Nephron (organoid): ENCODE results near the gene SCT.

Experiments
- H3K27ac Mint-ChIP-seq, 3 experiments: 2 replicates each; pipeline ENCODE4 v1.8.0; 2020; ENCODE audit warnings: mixed read lengths in 3 of 3, mild to moderate bottlenecking in 2 of 3, moderate library complexity in 1 of 3
- H3K27me3 Mint-ChIP-seq: 2 replicates; pipeline ENCODE4 v1.8.0; 2021; ENCODE audit warnings: low read depth, mild to moderate bottlenecking, moderate library complexity, mixed read lengths
- H3K36me3 Mint-ChIP-seq: 2 replicates; pipeline ENCODE4 v1.8.0; 2020; ENCODE audit warnings: low read depth, mixed read lengths
- H3K4me1 Mint-ChIP-seq: 2 replicates; pipeline ENCODE4 v1.8.0; 2020; ENCODE audit warnings: mixed read lengths
- H3K4me3 Mint-ChIP-seq, 3 experiments: 2 replicates each; pipeline ENCODE4 v1.8.0; 2020; ENCODE audit warnings: mild to moderate bottlenecking in 3 of 3, mixed read lengths in 3 of 3, moderate library complexity in 2 of 3
- H3K9me3 Mint-ChIP-seq: 2 replicates; pipeline ENCODE4 v1.8.0; 2020; ENCODE audit warnings: mixed read lengths
- TF ChIP-seq, protein P1 (sequence below), 3 experiments: fragments of 200-600 bp; sonication (generic); IDR thresholded peaks; one replicate each; pipeline ENCODE4 v1.5.0; 2021; ENCODE audit warnings: antibody characterized with exemption in 3 of 3; ENCODE audit not compliant: unreplicated experiment in 3 of 3

The SCT gene

GRCh38 chr11:609341-609811 is 17.6 kb downstream of the SCT start:
- Mint-ChIP-seq H3K4me1 (peaks cover 9% of the 10 kb centered on the region), H3K36me3 (peaks cover 36% of the 10 kb centered on the region), H3K9me3 (no peaks in the 10 kb centered on the region), H3K27me3 (no peaks in the 10 kb centered on the region), H3K4me3 (no peak overlapping the region), H3K27ac (no peak overlapping the region)
- TF ChIP-seq, protein P1, sequence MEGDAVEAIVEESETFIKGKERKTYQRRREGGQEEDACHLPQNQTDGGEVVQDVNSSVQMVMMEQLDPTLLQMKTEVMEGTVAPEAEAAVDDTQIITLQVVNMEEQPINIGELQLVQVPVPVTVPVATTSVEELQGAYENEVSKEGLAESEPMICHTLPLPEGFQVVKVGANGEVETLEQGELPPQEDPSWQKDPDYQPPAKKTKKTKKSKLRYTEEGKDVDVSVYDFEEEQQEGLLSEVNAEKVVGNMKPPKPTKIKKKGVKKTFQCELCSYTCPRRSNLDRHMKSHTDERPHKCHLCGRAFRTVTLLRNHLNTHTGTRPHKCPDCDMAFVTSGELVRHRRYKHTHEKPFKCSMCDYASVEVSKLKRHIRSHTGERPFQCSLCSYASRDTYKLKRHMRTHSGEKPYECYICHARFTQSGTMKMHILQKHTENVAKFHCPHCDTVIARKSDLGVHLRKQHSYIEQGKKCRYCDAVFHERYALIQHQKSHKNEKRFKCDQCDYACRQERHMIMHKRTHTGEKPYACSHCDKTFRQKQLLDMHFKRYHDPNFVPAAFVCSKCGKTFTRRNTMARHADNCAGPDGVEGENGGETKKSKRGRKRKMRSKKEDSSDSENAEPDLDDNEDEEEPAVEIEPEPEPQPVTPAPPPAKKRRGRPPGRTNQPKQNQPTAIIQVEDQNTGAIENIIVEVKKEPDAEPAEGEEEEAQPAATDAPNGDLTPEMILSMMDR (IDR thresholded peaks at IDR 0.05; ENCODE audit: unreplicated experiment in 3 of 3), result no peak

GRCh38 chr11:608791-609251 is 18.2 kb downstream of the SCT start:
- H3K4me3 Mint-ChIP-seq, result no peak overlapping the region
- peaks cover 9% of the 10 kb centered on the region for H3K4me1 Mint-ChIP-seq
- peaks cover 42% of the 10 kb centered on the region for H3K36me3 Mint-ChIP-seq
- no peak overlapping the region for H3K27ac Mint-ChIP-seq
- TF ChIP-seq, protein P1 (IDR thresholded peaks at IDR 0.05; ENCODE audit: unreplicated experiment in 3 of 3), result no peak
- H3K27me3 Mint-ChIP-seq, result no peaks in the 10 kb centered on the region
- no peaks in the 10 kb centered on the region for H3K9me3 Mint-ChIP-seq

- Mint-ChIP-seq H3K27ac (no peak overlapping the region), H3K27me3 (no peaks in the 10 kb centered on the region), H3K9me3 (no peaks in the 10 kb centered on the region), H3K4me1 (peaks cover 9% of the 10 kb centered on the region), H3K36me3 (peaks cover 46% of the 10 kb centered on the region), H3K4me3 (no peak overlapping the region)
- TF ChIP-seq, protein P1 (IDR thresholded peaks at IDR 0.05; ENCODE audit: unreplicated experiment in 3 of 3), result no peak
Measured at GRCh38 chr11:607971-608659, 18.9 kb downstream of the SCT start.

DNA sequence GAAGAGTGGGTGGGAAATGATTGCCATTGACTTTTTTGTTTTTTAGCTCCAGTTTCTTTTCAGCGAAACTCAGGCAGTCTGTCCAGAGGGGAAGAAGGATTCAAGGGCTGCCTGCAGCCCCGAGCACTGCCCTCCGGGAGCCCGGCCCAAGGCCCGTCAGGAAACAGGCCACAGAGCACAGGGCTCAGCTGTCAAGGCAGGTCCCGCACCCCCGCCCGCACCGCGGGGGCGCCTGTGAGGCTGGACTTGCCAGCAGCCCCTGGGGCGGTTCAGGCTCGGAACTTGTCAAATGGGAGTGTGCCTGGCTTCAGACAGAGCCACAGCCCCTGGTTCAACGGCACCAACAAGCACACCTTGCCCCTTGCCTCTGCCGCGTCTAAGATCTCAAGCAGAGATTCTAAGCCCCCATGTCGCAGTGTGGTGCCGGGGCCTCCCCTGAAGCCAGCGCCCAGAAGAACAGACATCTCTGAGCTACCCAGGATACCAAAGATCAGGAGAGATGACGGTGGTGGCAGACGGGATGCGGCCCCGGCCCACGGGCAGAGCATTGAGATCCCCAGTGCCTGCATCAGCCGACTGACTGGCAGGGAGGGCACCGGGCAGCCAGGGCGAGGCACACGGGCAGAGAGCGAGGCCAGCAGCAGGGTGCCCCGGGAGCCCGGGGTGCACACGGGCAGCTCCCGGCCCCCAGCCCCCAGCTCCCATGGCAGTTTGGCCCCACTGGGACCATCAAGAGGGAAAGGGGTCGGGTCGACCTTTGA is 19.8 kb downstream of the SCT start:
- Mint-ChIP-seq H3K4me1 (peaks cover 5% of the 10 kb centered on the region), H3K27me3 (no peaks in the 10 kb centered on the region), H3K27ac (no peak overlapping the region), H3K4me3 (no peak overlapping the region), H3K9me3 (no peaks in the 10 kb centered on the region), H3K36me3 (peaks cover 45% of the 10 kb centered on the region)
- TF ChIP-seq, protein P1 (IDR thresholded peaks at IDR 0.05; ENCODE audit: unreplicated experiment in 3 of 3), result no peak

DNA sequence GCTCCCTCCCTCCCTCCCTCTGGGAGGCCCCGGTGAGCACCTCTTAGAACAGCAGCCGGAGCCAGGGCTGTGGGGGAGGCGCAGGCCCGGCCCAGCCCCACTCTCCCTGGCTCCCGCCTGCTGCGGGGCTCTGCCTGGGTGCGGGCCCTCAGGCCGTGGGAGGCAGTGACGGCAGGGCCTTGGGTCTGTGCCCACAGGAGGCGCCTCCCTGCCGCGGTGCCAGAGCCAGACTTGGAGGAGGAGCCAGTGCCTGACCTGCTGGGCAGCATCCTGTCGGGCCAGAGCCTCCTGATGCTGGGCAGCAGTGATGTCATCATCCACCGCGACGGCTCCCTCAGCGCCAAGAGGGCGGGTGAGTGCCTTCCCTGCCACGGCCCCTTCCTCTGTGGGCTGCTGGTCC is 20.7 kb downstream of the SCT start:
- H3K27ac Mint-ChIP-seq, result no peak overlapping the region
- TF ChIP-seq, protein P1 (IDR thresholded peaks at IDR 0.05; ENCODE audit: unreplicated experiment in 3 of 3), result no peak

More for the DNA sequence above, 20.7 kb downstream of the SCT start:
- no peaks in the 10 kb centered on the region for H3K9me3 Mint-ChIP-seq
- H3K27me3 Mint-ChIP-seq, result no peaks in the 10 kb centered on the region
- H3K4me3 Mint-ChIP-seq, result no peak overlapping the region
- H3K36me3 Mint-ChIP-seq, result peaks cover 49% of the 10 kb centered on the region
- H3K4me1 Mint-ChIP-seq, result no peaks in the 10 kb centered on the region
